ENCODE measurements around the gene NLRP12. TPM values are rescaled to one million over a fixed set of nuclear protein-coding genes. Genes with fewer than 3 reads are reported as not detected.
"Not testable (repeated sequence)": the region's sequence is repeated elsewhere in the genome, so short reads cannot be mapped to it uniquely, and the experiment has no call there.

NLRP12 gene
- total and polyA plus RNA-seq, 10 donors: 0.24 to 29.8 (median 9.1) TPM

DNA sequence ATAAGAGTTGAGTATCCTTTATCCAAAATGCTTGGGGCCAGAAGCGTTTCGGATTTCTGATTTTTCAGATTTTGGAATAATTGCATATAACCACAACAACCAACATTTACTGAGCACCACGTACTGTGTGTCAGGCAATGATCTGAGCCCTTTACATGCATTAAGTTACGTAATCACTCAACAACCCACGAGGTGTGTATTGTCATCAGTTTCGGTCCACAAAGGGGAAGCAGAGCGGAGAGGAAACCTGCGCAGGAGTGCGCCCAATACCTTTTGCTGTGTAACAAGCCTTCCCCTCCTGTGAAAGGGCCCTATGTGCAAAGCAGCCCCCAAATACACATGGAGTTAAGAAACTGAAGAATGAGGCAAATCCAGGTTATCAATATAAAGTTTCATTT is 20.7 kb upstream of the NLRP12 start:
- peak; percentile 80 for DNase-seq
- Histone ChIP-seq H3K4me3 (peak overlapping the region in 1 of 8 donors; percentile 18), H3K4me1 (peaks cover 7 to 61% (median 16%) of the 10 kb centered on the region in 6 donors), H3K9me3 (no peaks in the 10 kb centered on the region), H3K27ac (peak overlapping the region in 4 of 8 donors; percentile 26 to 74 (median 60)), H3K27me3 (replicated peaks in 1 of 7) (peaks cover 0 to 55% (median 0%) of the 10 kb centered on the region in 7 donors), H3K36me3 (no peaks in the 10 kb centered on the region)
- TF ChIP-seq POLR2A (IDR thresholded peaks at IDR 0.05) (no peak), POLR2AphosphoS5 (IDR thresholded peaks at IDR 0.05) (peak in 1 of 3 donors; percentile 43)
- TF ChIP-seq, protein P1, sequence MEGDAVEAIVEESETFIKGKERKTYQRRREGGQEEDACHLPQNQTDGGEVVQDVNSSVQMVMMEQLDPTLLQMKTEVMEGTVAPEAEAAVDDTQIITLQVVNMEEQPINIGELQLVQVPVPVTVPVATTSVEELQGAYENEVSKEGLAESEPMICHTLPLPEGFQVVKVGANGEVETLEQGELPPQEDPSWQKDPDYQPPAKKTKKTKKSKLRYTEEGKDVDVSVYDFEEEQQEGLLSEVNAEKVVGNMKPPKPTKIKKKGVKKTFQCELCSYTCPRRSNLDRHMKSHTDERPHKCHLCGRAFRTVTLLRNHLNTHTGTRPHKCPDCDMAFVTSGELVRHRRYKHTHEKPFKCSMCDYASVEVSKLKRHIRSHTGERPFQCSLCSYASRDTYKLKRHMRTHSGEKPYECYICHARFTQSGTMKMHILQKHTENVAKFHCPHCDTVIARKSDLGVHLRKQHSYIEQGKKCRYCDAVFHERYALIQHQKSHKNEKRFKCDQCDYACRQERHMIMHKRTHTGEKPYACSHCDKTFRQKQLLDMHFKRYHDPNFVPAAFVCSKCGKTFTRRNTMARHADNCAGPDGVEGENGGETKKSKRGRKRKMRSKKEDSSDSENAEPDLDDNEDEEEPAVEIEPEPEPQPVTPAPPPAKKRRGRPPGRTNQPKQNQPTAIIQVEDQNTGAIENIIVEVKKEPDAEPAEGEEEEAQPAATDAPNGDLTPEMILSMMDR (IDR thresholded peaks at IDR 0.05 in 8 of 11, conservative IDR thresholded peaks at IDR 0.05 in 3 of 11): no peak
- intact Hi-C loops (cut with DNase I; ENCODE audit: low total_unique reads): loop anchor here (5.0 kb wide), 1 partner anchor 177 kb away; no protein-coding TSS in a partner anchor
- WGBS, 5 donors: 54 to 79% (median 72%) methylated on average over 9 of the region's 9 CpGs

DNA sequence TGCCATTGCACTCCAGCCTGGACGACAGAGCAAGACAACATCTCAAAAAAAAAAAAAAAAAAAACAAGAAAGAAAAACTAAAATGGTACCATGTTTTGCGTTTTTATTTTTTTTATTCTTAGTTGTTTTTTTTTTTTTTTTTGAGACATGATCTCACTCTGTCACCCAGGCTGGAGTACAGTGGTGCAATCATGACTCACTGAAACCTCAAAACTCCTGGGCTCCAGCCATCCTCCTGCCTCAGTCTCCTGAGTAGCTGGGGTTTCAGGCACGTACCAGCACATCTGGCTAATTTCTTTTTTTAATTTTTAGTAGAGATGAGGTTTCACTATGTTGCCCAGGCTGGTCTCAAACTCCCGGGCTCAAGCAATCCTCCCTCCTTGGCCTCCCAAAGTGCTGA is 16.8 kb upstream of the NLRP12 start:
- not testable (repeated sequence) for H3K36me3 ChIP-seq, DNase-seq, H3K9me3 ChIP-seq, H3K4me3 ChIP-seq
- 73 to 92% (median 77%) methylated on average over 4 of the region's 4 CpGs for WGBS, 5 donors
- Histone ChIP-seq H3K27me3 (replicated peaks in 1 of 7) (peaks cover 0 to 35% (median 0%) of the 10 kb centered on the region in 7 donors), H3K4me1 (peaks cover 5 to 42% (median 14%) of the 10 kb centered on the region in 6 donors), H3K27ac (peak overlapping the region in 2 of 8 donors; percentile 23 to 76)
- intact Hi-C loops (cut with DNase I; ENCODE audit: low total_unique reads): loop anchor here (5.0 kb wide), 1 partner anchor 181 kb away; no protein-coding TSS in a partner anchor

DNA sequence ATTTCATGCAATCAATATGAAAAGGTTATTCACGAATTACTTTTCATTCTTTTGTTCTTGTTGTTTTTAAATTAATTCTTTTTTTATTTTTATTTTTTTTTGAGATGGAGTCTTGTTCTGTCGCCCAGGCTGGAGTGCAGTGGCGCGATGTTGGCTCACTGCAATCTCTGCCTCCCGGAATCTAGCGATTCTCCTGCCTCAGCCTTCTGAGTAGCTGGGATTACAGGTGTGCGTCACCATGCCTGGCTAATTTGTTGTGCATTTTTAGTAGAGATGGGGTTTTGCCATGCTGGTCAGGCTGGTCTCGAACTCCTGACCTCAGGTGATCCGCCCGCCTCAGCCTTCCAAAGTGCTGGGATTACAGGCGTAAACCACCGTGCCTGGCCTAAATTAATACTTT is 16.1 kb upstream of the NLRP12 start:
- intact Hi-C loops (cut with DNase I; ENCODE audit: low total_unique reads): loop anchor here (5.0 kb wide), 1 partner anchor 182 kb away; no protein-coding TSS in a partner anchor

DNA sequence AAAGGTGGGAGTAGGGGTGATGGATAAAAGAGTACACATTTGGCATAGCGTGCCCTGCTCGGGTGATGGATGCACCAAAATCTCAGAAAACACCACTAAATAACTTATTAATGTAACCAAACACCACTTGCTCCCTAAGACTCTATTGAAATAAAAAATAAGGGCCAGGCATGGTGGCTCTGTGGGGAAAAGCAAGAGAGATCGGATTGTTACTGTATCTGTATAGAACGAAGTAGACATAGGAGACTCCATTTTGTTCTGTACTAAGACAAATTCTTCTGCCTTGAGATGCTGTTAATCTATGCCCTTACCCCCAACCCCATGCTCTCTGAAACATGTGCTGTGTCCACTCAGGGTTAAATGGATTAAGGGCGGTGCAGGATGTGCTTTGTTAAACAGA is 14.3 kb upstream of the NLRP12 start:
- intact Hi-C loops (cut with DNase I; ENCODE audit: low total_unique reads); H3K9me3 ChIP-seq; H3K36me3 ChIP-seq; H3K4me3 ChIP-seq; H3K27ac ChIP-seq; DNase-seq: not testable (repeated sequence)
- Histone ChIP-seq H3K27me3 (replicated peaks in 1 of 7) (peaks cover 0 to 25% (median 0%) of the 10 kb centered on the region in 7 donors), H3K4me1 (peaks cover 5 to 27% (median 14%) of the 10 kb centered on the region in 6 donors)
- 70 to 87% (median 81%) methylated on average over 5 of the region's 5 CpGs for WGBS, 5 donors

More for the DNA sequence above, 16.1 kb upstream of the NLRP12 start:
- WGBS, 5 donors: 92 to 98% (median 94%) methylated on average over 12 of the region's 12 CpGs
- not testable (repeated sequence) for H3K4me3 ChIP-seq, H3K36me3 ChIP-seq, DNase-seq, H3K9me3 ChIP-seq, H3K27ac ChIP-seq
- H3K27me3 ChIP-seq (replicated peaks in 1 of 7): peaks cover 0 to 29% (median 0%) of the 10 kb centered on the region in 7 donors
- H3K4me1 ChIP-seq: peaks cover 5 to 35% (median 14%) of the 10 kb centered on the region in 6 donors

DNA sequence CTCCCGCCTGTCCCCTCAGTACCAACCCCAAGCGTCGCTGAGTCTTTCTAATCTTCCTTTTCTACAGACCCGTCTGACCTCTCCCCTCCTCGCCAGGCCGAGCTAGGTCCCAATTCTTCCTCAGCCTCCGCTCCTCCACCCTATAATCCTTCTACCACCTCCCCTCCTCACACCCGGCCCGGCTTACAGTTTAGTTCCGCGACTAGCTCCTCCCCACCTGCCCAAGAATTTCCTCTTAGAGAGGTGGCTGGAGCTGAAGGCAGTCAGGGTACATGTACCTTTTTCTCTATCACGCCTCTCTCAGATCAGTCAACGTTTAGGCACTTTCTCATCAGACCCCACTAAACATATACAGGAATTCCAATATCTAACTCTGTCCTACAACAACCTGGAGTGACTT is 8.7 kb upstream of the NLRP12 start:
- H3K4me3 ChIP-seq; H3K36me3 ChIP-seq; H3K9me3 ChIP-seq; intact Hi-C loops (cut with DNase I; ENCODE audit: low total_unique reads); DNase-seq: not testable (repeated sequence)
- H3K27ac ChIP-seq: peak overlapping the region in 1 of 8 donors; percentile 9
- WGBS, 5 donors: 8 to 29% (median 20%) methylated on average over 7 to 13 of the region's 13 CpGs
- peaks cover 0 to 29% (median 0%) of the 10 kb centered on the region in 6 donors for H3K4me1 ChIP-seq
- H3K27me3 ChIP-seq (replicated peaks in 1 of 7): peaks cover 0 to 41% (median 0%) of the 10 kb centered on the region in 7 donors

DNA sequence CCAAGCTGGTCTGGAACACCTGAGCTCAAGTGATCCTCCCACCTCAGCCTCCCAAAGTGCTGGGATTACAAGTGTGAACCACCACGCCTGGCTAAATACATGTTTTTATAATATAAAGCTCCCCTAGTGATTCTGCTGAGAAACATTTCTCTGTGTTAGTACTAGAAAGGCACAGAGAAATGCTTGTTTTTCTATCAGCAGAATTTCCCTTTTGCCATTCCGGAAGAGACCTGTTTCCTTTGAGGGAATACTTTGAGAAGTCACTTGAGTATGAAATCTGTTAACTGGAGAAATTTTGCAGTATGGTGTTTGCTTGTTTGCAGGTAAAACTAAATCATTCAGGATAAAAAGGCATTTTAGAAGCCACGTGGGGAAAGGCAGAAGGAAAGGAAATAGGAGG is 4.4 kb upstream of the NLRP12 start:
- Histone ChIP-seq H3K9me3 (no peaks in the 10 kb centered on the region), H3K4me1 (peaks cover 0 to 52% (median 3%) of the 10 kb centered on the region in 6 donors)
- DNase-seq: no peak

More for the DNA sequence above, 4.4 kb upstream of the NLRP12 start:
- H3K4me3 ChIP-seq: no peak overlapping the region
- TF ChIP-seq POLR2A (IDR thresholded peaks at IDR 0.05): no peak
- intact Hi-C loops (cut with DNase I; ENCODE audit: low total_unique reads): no loop called here
- peaks cover 0 to 52% (median 0%) of the 10 kb centered on the region in 7 donors for H3K27me3 ChIP-seq (replicated peaks in 1 of 7)
- no peaks in the 10 kb centered on the region for H3K36me3 ChIP-seq
- 24 to 42% (median 33%) methylated on average over 3 of the region's 3 CpGs for WGBS, 5 donors
- H3K27ac ChIP-seq: peak overlapping the region in 2 of 8 donors; percentile 79 to 85
